OCI-LY7 (cell line): ENCODE data around the gene PREP.

ENCODE experiments used
- EZH2phosphoT487 ChIP-seq: fragments of 200-600 bp; sonication (generic); IDR thresholded peaks from 2 replicates; pipeline ENCODE4 v1.6.1; 2018; ENCODE audit warnings: low read depth, borderline replicate concordance, mild to moderate bottlenecking, mixed run types, antibody characterized with exemption, low read length, moderate library complexity, mixed read lengths
- TF ChIP-seq, protein P1 (sequence below): fragments of 200-600 bp; sonication (generic); conservative IDR thresholded peaks from 2 replicates; pipeline ENCODE4 v1.5.1; 2014; ENCODE audit warnings: mild to moderate bottlenecking, antibody characterized with exemption, low read length, moderate library complexity, mixed read lengths

DNA sequence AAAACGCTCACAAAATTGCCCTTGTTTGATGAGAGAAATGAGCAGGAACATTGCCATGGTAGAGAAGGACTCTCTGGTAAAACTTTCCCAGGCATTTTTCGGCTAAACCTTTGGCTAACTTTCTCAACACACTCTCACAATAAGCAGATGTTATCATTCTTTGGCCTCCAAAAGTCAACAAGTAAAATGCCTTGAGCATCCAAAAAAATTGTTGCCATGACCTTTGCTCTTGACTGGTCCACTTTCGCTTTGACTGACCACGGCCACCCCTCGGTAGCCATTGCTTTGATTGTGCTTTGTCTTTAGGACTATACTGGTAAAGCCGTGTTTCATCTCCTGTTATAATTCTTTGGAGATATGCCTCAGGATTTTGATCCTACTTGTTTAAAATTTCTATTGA is 41.1 kb upstream of the PREP start:
- TF ChIP-seq, protein P1, sequence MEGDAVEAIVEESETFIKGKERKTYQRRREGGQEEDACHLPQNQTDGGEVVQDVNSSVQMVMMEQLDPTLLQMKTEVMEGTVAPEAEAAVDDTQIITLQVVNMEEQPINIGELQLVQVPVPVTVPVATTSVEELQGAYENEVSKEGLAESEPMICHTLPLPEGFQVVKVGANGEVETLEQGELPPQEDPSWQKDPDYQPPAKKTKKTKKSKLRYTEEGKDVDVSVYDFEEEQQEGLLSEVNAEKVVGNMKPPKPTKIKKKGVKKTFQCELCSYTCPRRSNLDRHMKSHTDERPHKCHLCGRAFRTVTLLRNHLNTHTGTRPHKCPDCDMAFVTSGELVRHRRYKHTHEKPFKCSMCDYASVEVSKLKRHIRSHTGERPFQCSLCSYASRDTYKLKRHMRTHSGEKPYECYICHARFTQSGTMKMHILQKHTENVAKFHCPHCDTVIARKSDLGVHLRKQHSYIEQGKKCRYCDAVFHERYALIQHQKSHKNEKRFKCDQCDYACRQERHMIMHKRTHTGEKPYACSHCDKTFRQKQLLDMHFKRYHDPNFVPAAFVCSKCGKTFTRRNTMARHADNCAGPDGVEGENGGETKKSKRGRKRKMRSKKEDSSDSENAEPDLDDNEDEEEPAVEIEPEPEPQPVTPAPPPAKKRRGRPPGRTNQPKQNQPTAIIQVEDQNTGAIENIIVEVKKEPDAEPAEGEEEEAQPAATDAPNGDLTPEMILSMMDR: no peak
- TF ChIP-seq EZH2phosphoT487: no peak
